ACC112 (cell line): Measurements from ENCODE around the gene PSMD13.

ENCODE experiments used
- H2AFZ ChIP-seq: fragments of 200-600 bp; sonication (generic); one replicate; pipeline ENCODE4 v1.6.0; 2017; ENCODE audit warnings: antibody characterized with exemption, low read length; ENCODE audit not compliant: unreplicated experiment
- H3K27ac ChIP-seq: fragments of 200-600 bp; sonication (generic); 2 replicates; pipeline ENCODE4 v1.5.1; 2014; ENCODE audit warnings: low read depth, mild to moderate bottlenecking, antibody characterized with exemption, low read length, moderate library complexity
- H3K27me3 ChIP-seq: fragments of 200-600 bp; sonication (generic); 2 replicates; pipeline ENCODE4 v1.6.1; 2014; ENCODE audit warnings: mild to moderate bottlenecking, antibody characterized with exemption, low read length, moderate library complexity, mixed read lengths; ENCODE audit not compliant: insufficient read depth
- H3K36me3 ChIP-seq: fragments of 200-600 bp; sonication (generic); 2 replicates; pipeline ENCODE4 v1.6.1; 2016; ENCODE audit warnings: mild to moderate bottlenecking, antibody characterized with exemption, low read length, moderate library complexity, mixed read lengths; ENCODE audit not compliant: insufficient read depth
- H3K4me1 ChIP-seq: fragments of 200-600 bp; sonication (generic); one replicate; pipeline ENCODE4 v1.6.1; 2016; ENCODE audit warnings: low read length, mixed read lengths; ENCODE audit not compliant: insufficient read depth, unreplicated experiment, control insufficient read depth
- H3K4me3 ChIP-seq: fragments of 200-600 bp; sonication (generic); 2 replicates; pipeline ENCODE4 v1.5.1; 2014; ENCODE audit warnings: mild to moderate bottlenecking, low read depth, low read length
- H3K79me2 ChIP-seq: fragments of 200-600 bp; sonication (generic); one replicate; pipeline ENCODE4 v1.6.0; 2016; ENCODE audit warnings: low read length; ENCODE audit not compliant: control insufficient read depth, unreplicated experiment, insufficient read depth

PSMD13 gene

DNA sequence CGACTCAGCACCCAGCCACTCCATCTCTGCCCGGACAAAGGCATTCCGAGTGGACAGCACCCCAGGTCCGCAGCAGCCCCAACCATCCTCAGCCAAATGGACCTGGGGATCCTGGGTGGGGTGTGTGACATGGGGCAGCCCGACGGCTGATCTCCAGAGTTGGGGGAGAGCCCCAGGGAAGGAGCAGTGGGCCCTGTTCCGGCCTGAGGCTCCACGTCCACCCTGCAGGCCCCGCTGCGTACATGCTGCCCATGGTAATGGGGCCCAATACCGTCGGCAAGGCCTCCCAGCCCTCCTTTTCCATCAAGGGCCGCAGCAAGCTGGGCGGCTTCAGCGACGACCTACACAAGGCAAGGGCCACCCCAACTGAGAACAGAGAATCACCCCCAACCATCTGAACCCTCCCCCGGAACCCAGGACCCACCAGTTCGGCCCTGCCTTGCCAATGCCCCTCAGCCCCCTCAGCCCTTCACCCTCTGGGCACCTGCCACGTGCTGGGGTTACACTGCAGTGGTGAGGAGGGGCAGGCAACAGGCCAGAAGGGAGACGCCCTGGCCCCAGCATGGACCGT lies 38.5 kb upstream of the PSMD13 start:
- Histone ChIP-seq H3K27me3 (no peaks in the 10 kb centered on the region), H3K27ac (no peak overlapping the region), H3K4me3 (no peak overlapping the region), H2AFZ (no peak overlapping the region), H3K79me2 (no peaks in the 10 kb centered on the region), H3K4me1 (no peaks in the 10 kb centered on the region), H3K36me3 (no peaks in the 10 kb centered on the region)

DNA sequence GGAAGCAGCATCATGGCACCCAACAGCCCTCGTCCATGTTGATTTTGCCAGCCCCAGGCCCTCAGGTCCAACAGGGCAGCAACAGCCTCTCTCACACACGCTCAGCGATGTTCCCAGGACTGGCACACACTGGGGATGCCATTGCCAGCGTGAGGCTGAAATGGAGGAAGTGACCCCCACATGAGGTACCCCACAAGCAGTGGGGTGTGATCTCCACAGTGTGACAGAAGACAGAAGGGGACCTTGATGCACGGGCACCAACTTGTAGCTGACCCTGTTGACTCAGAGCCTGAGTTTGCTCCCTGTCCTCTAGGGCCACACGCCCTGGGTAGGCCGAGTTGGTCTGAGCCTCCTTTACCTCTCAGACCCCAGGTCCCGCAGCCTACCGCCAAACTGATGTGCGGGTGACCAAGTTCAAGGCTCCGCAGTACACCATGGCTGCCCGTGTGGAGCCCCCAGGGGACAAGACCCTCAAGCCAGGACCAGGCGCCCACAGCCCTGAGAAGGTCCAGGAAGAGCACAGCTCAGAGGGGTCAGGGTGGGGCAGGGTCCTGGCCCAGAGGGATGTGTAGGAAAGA lies 37.7 kb upstream of the PSMD13 start:
- H3K27me3 ChIP-seq = no peaks in the 10 kb centered on the region
- no peak overlapping the region for H2AFZ ChIP-seq
- H3K4me3 ChIP-seq = no peak overlapping the region
- no peak overlapping the region for H3K27ac ChIP-seq
- H3K4me1 ChIP-seq = no peaks in the 10 kb centered on the region
- no peaks in the 10 kb centered on the region for H3K36me3 ChIP-seq
- no peaks in the 10 kb centered on the region for H3K79me2 ChIP-seq

DNA sequence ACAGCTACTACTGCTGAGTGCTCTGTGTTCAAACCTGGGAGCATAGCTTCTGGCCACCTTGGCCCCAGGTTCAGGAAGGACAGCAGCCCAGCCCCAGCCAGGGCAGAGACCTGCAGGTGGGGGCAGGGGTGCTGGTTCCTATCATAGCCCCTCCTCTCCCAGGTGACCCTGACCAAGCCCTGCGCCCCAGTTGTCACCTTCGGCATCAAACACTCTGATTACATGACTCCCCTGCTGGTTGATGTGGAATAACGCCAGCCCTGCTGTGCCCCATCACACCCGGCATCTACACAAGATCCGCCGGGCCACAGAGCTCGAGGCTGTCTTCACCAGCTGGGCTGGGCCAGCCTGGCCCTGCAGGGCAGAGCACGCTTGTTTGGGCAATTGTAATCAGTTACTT lies 37.0 kb upstream of the PSMD13 start:
- Histone ChIP-seq H3K4me3 (no peak overlapping the region), H3K79me2 (peaks cover under 1% of the 10 kb centered on the region), H3K4me1 (no peaks in the 10 kb centered on the region), H3K27ac (no peak overlapping the region), H2AFZ (no peak overlapping the region), H3K27me3 (no peaks in the 10 kb centered on the region), H3K36me3 (no peaks in the 10 kb centered on the region; the same call in 1 of the 2 replicates)

DNA sequence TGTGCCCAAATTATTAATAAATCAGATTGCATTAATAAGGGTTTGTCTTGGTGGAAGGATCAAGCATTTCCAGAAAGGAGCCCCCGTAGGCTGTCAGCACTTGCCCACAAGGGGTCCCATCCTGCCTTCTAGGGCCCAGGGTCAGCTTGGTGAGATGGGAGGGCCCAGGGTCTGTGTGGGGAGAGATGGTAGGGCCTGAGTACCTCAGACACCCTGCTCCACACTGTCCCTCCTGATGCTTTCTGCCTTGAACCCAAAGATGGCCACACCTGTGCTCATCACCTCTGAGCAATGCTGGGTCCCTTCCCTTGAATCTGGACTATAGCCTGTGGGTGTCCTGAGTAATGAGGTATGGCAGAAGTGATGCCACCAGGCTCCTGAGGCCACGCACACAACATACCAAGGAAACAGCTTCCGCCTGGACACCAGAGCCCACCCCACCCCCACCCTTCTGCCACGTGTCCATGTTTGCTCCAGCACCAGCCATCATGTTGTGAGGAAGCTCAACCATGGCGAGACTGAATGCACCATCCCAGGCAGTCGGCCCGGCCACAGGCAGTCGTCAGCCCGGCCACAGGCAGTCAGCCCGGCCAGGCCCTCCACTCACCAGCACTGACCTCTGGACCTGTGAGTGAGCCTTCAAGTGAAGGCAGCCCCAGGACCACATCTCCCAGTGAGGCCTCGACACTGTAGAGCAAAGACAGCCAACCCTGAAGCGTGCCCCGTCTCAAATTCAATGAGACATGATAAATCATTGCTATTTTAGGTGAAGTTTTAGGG lies 36.4 kb upstream of the PSMD13 start:
- H3K79me2 ChIP-seq = peaks cover 7% of the 10 kb centered on the region
- no peaks in the 10 kb centered on the region for H3K27me3 ChIP-seq
- no peak overlapping the region for H3K4me3 ChIP-seq
- peaks cover 5% of the 10 kb centered on the region; the same call in 1 of the 2 replicates for H3K36me3 ChIP-seq
- peaks cover 3% of the 10 kb centered on the region for H3K4me1 ChIP-seq
- no peak overlapping the region for H3K27ac ChIP-seq
- no peak overlapping the region for H2AFZ ChIP-seq

DNA sequence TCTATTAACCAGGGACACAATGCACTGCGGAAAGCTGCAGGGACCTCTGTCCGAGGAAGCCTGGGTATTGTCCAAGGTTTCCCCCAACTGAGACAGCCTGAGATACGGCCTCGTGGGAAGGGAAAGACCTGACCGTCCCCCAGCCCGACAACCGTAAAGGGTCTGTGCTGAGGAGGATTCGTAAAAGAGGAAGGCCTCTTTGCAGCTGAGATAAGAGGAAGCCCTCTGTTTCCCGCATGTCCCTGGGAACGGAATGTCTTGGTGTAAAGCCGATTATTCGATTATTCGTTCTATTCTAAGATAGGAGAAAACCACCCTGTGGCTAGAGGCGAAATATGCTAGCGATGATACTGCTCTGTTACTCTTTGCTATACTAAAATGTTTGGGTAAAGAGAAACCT lies 34.8 kb upstream of the PSMD13 start:
- Histone ChIP-seq H3K27ac (no peak overlapping the region), H2AFZ (no peak overlapping the region), H3K79me2 (peaks cover 22% of the 10 kb centered on the region), H3K4me3 (no peak overlapping the region), H3K36me3 (peaks cover 6% of the 10 kb centered on the region; the same call in 1 of the 2 replicates), H3K27me3 (no peaks in the 10 kb centered on the region), H3K4me1 (peaks cover 13% of the 10 kb centered on the region)

DNA sequence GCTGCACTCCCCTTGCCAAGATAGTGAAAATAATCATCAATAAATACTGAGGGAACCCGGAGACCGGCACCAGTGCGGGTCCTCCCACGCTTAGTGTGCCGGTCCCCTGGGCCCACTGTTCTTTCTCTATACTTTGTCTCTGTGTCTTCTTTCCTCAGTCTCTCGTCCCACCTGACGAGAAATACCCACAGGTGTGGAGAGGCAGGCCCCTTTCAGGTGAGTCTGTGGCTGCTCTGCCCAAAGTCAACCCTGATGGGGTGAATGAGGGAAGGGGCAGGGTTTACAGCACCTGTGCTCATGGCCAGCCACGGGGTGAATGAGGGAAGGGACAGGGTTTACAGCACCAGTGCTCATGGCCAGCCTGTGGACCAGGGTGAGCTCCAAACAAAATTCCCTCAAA lies 34.3 kb upstream of the PSMD13 start:
- H3K4me3 ChIP-seq = no peak overlapping the region
- peaks cover 13% of the 10 kb centered on the region for H3K4me1 ChIP-seq
- H3K36me3 ChIP-seq = peaks cover 6% of the 10 kb centered on the region; the same call in 1 of the 2 replicates
- H3K27me3 ChIP-seq = no peaks in the 10 kb centered on the region
- H2AFZ ChIP-seq = no peak overlapping the region
- H3K79me2 ChIP-seq = peaks cover 24% of the 10 kb centered on the region
- H3K27ac ChIP-seq = no peak overlapping the region

DNA sequence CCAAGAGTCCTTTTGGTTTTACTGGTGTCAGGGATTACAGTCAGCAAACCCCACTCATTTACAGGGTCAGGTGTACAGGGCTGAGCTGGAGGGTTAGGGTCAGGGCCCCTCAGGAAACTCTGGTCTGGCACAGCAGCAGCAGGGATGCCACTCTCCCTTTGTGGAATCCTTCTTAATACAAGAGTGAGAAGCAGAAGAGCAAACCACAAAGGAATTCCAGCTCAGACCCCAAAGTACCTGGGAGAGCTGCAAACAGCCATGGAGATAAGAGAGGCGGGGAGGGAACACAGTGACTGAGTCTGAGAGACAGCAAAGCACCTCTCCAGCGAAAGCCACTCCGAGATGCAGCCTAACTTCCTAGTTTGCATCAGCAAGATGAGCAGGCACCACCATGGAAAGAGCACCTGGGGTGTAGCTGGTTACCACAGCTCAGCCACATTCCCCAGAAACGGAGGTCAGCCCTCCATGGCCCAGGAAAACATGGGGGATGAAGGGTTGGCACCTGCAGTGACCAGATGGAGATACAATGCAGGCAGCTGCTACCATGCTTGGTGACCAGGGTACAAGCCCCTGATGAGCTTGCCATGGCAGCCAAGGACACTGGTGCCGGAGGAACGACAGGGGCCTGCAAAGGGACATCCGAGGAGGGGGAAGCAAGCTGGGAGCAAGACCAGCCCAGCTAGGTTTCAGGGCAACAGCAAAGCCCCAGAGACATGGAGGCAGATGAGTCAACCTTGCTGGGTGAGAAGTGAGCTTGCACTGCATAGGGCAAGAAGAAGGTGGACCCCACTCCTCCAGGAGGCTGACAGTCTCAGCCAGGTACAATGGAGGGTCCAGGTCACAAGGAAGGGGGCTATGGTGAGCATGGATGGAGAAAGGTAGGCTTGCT lies 33.5 kb upstream of the PSMD13 start:
- H3K4me3 ChIP-seq = no peak overlapping the region
- H3K27me3 ChIP-seq = no peaks in the 10 kb centered on the region
- H3K36me3 ChIP-seq = peaks cover 6% of the 10 kb centered on the region; the same call in 1 of the 2 replicates
- peaks cover 28% of the 10 kb centered on the region for H3K79me2 ChIP-seq
- H2AFZ ChIP-seq = no peak overlapping the region
- H3K4me1 ChIP-seq = peaks cover 13% of the 10 kb centered on the region
- no peak overlapping the region for H3K27ac ChIP-seq

DNA sequence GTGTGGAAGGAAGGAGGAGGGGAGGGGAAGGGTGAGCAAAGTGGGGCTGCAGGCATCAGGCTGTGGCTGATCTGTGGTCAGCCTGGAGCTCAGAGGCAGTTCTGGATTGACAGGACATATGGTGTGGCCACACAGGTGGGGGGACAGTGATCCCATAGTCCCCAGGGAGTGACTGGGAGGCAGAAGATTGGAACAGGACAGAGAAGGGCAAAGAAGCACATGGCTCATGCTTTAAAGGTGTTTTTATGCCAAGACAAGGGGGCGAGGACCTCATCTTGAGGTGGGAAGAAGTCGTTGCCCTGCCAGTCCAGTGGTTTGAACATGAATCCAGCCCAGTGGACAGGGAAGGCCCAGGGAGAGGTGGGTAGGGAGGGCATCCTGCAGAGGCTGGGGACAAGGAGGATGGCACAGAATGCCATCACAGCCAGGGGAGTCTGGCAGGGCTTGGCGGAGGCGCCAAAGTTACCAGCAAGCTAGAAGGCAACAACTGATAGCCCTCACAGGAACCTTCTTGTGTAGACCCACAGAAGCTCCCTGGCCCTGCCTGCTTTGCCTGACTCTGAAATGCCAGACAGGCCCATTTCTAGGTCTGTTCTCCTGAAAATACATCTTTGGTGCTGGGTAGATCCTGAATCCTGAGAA lies 32.7 kb upstream of the PSMD13 start:
- Histone ChIP-seq H3K36me3 (peaks cover 6% of the 10 kb centered on the region; the same call in 1 of the 2 replicates), H3K79me2 (peaks cover 34% of the 10 kb centered on the region), H3K4me1 (peaks cover 13% of the 10 kb centered on the region), H3K27me3 (no peaks in the 10 kb centered on the region), H3K27ac (no peak overlapping the region), H2AFZ (no peak overlapping the region), H3K4me3 (no peak overlapping the region)

DNA sequence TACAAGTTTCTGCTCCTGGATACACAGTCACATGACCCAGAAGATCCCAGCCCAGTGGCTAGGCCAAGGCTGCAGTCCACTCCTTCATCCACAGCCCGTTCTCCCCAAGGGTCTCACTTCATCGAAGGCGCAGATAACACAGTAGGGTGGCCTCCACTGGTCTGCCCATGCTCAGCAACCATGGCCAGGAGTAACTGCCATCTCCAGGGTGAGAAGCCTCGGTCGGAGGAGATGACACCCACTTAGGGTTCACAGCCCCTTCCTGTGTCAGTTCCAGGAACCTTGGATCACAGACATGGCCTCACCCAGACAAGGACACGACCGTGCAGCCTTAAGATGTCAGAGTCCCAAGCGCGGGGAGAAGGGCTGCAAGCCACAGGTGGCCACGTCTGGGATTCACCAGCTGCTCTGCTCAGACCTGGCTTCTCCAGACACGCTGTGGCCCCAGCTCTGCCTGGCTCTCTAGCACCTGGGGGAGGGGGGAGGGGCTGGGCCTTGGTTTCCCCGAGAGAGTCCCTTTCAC lies 32.1 kb upstream of the PSMD13 start:
- peaks cover 40% of the 10 kb centered on the region for H3K79me2 ChIP-seq
- peaks cover 17% of the 10 kb centered on the region for H3K4me1 ChIP-seq
- H3K36me3 ChIP-seq = peaks cover 6% of the 10 kb centered on the region; the same call in 1 of the 2 replicates
- no peak overlapping the region for H3K4me3 ChIP-seq
- H3K27ac ChIP-seq = no peak overlapping the region
- no peaks in the 10 kb centered on the region for H3K27me3 ChIP-seq
- no peak overlapping the region for H2AFZ ChIP-seq
